Upper lobe of right lung (tissue), 1 donor: ENCODE measurements around the gene CNIH1. TPM values are rescaled to one million over a fixed set of nuclear protein-coding genes. Genes with fewer than 3 reads are reported as not detected.

ENCODE experiments used
- total RNA-seq: library from RNA; stranded (reverse); fragmentation: NEBNext Ultra II Directional; extraction: Animal tissue kit (Norgen Biotek cat#: 25700); gene quantifications from one replicate; pipeline ENCODE4 v1.2.1, GENCODE V29; 2021
- donor health status: DM: no; HTN: yes; CAD: no; lungs with severe emphysema.

CNIH1 gene
- total RNA-seq, 1 donor from 2014 or later: 94.0 TPM

Other genes starting within 250 kb of the CNIH1 start
- 1.5 TPM for gene CDKN3, start 44.4 kb downstream of the CNIH1 start, total RNA-seq
- gene GMFB, start 47.6 kb upstream of the CNIH1 start, total RNA-seq: 52.9 TPM
- 22.5 TPM for gene CGRRF1, start 68.5 kb upstream of the CNIH1 start, total RNA-seq
- 39.1 TPM for gene SAMD4A, start 125.8 kb upstream of the CNIH1 start, total RNA-seq